ENCODE measurements around the gene SYCE3. TPM values are rescaled to one million over a fixed set of nuclear protein-coding genes. Genes with fewer than 3 reads are reported as not detected.
"Not testable (repeated sequence)": the region's sequence is repeated elsewhere in the genome, so short reads cannot be mapped to it uniquely, and the experiment has no call there.

Gene SYCE3
- polyA plus RNA-seq, 1 of the 3 experiments (the other 2 are of a cell fraction) = 3.6 TPM

DNA sequence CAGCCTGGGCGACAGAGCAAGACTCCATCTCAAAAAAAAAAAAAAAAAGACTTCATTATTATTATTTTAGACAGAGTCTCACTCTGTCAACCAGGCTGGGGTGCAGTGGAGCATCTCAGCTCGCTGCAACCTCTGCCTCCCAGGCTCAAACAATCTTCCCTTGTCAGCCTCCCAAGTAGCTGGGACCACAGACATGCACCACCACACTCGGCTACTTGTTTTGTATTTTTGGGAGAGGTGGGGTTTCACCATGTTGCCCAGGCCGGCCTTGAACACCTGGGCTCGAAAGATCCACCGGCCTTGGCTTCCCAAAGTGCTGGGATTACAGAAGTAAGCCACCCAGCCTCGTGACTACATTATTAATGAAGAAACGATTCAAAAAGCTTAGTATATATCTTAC, 27.6 kb downstream of the SYCE3 start:
- no peaks in the 10 kb centered on the region for H4K20me1 ChIP-seq (ENCODE audit: insufficient read depth)
- no peak overlapping the region for H3K4me2 ChIP-seq
- ChIA-PET POLR2A (no interaction called here), CTCF (interaction anchor here (1.5 to 2.6 kb wide), 4 partner anchors 9 to 86 kb away, joined by 4 to 14 read pairs (median 8); partner anchors contain the start of genes KLHDC7B, SCO2 and SYCE3)
- no peaks in the 10 kb centered on the region for H3K27me3 ChIP-seq (ENCODE audit: insufficient read depth)
- no peaks in the 10 kb centered on the region for H3K9me3 ChIP-seq
- no peak overlapping the region for H3K9ac ChIP-seq
- WGBS (ENCODE audit: low lambda C conversion rate) = 83% methylated on average over 8 of the region's 8 CpGs
- H3K36me3 ChIP-seq (replicated peaks in 1 of 2; ENCODE audit: control insufficient read depth in 1 of 2, insufficient read depth in 2 of 2, low read length in 1 of 2) = no peaks in the 10 kb centered on the region
- peaks cover 5 to 9% of the 10 kb centered on the region in 2 experiments; a peak in 2 of 4 replicates for H3K4me1 ChIP-seq (ENCODE audit: control insufficient read depth in 1 of 2, insufficient read depth in 2 of 2, low read depth in 1 of 2, low read length in 1 of 2)
- peaks cover 5% of the 10 kb centered on the region for H3F3A ChIP-seq (replicated peaks; ENCODE audit: insufficient read depth)
- H3K79me2 ChIP-seq (ENCODE audit: insufficient read depth) = no peaks in the 10 kb centered on the region
- H3K4me3 ChIP-seq (ENCODE audit: low read depth in 2 of 2, low read length in 1 of 2) = no peak overlapping the region
- no peak overlapping the region for H3K27ac ChIP-seq (ENCODE audit: low read depth in 2 of 2, low read length in 1 of 2)
- TF ChIP-seq RXRA (IDR thresholded peaks at IDR 0.05; ENCODE audit: borderline replicate concordance, low read depth) = no peak
- no peak for TF ChIP-seq JUND (IDR thresholded peaks at IDR 0.05)
- TF ChIP-seq, protein P1, sequence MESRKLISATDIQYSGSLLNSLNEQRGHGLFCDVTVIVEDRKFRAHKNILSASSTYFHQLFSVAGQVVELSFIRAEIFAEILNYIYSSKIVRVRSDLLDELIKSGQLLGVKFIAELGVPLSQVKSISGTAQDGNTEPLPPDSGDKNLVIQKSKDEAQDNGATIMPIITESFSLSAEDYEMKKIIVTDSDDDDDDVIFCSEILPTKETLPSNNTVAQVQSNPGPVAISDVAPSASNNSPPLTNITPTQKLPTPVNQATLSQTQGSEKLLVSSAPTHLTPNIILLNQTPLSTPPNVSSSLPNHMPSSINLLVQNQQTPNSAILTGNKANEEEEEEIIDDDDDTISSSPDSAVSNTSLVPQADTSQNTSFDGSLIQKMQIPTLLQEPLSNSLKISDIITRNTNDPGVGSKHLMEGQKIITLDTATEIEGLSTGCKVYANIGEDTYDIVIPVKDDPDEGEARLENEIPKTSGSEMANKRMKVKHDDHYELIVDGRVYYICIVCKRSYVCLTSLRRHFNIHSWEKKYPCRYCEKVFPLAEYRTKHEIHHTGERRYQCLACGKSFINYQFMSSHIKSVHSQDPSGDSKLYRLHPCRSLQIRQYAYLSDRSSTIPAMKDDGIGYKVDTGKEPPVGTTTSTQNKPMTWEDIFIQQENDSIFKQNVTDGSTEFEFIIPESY (IDR thresholded peaks at IDR 0.05; ENCODE audit: borderline replicate concordance, low read depth) = no peak
- TF ChIP-seq, protein P2, sequence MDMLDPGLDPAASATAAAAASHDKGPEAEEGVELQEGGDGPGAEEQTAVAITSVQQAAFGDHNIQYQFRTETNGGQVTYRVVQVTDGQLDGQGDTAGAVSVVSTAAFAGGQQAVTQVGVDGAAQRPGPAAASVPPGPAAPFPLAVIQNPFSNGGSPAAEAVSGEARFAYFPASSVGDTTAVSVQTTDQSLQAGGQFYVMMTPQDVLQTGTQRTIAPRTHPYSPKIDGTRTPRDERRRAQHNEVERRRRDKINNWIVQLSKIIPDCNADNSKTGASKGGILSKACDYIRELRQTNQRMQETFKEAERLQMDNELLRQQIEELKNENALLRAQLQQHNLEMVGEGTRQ (IDR thresholded peaks at IDR 0.05; ENCODE audit: borderline replicate concordance, low read depth, low read length) = no peak
- no peak for TF ChIP-seq MXI1 (IDR thresholded peaks at IDR 0.05; ENCODE audit: low read depth, low read length)
- TF ChIP-seq MEF2A (IDR thresholded peaks at IDR 0.05; ENCODE audit: borderline replicate concordance, low read depth) = no peak
- TF ChIP-seq POLR2AphosphoS5 (IDR thresholded peaks at IDR 0.05; ENCODE audit: low read depth, low read length) = no peak
- no peak for TF ChIP-seq ELF1 (IDR thresholded peaks at IDR 0.05)
- TF ChIP-seq, protein P3, sequence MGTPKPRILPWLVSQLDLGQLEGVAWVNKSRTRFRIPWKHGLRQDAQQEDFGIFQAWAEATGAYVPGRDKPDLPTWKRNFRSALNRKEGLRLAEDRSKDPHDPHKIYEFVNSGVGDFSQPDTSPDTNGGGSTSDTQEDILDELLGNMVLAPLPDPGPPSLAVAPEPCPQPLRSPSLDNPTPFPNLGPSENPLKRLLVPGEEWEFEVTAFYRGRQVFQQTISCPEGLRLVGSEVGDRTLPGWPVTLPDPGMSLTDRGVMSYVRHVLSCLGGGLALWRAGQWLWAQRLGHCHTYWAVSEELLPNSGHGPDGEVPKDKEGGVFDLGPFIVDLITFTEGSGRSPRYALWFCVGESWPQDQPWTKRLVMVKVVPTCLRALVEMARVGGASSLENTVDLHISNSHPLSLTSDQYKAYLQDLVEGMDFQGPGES (IDR thresholded peaks at IDR 0.05; ENCODE audit: low read depth, low read length) = no peak
- TF ChIP-seq SIN3A (IDR thresholded peaks at IDR 0.05; ENCODE audit: borderline replicate concordance, low read depth, low read length) = no peak
- TF ChIP-seq, protein P4, sequence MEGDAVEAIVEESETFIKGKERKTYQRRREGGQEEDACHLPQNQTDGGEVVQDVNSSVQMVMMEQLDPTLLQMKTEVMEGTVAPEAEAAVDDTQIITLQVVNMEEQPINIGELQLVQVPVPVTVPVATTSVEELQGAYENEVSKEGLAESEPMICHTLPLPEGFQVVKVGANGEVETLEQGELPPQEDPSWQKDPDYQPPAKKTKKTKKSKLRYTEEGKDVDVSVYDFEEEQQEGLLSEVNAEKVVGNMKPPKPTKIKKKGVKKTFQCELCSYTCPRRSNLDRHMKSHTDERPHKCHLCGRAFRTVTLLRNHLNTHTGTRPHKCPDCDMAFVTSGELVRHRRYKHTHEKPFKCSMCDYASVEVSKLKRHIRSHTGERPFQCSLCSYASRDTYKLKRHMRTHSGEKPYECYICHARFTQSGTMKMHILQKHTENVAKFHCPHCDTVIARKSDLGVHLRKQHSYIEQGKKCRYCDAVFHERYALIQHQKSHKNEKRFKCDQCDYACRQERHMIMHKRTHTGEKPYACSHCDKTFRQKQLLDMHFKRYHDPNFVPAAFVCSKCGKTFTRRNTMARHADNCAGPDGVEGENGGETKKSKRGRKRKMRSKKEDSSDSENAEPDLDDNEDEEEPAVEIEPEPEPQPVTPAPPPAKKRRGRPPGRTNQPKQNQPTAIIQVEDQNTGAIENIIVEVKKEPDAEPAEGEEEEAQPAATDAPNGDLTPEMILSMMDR (IDR thresholded peaks at IDR 0.05) = no peak
- no peak for TF ChIP-seq RCOR1 (IDR thresholded peaks at IDR 0.05; ENCODE audit: low read length)
- TF ChIP-seq RAD21 (IDR thresholded peaks at IDR 0.05; ENCODE audit: low read length) = no peak
- DNase-seq = no peak
- H3K9me2 ChIP-seq = no peaks in the 10 kb centered on the region
- H2AFZ ChIP-seq (ENCODE audit: low read depth) = no peak overlapping the region

DNA sequence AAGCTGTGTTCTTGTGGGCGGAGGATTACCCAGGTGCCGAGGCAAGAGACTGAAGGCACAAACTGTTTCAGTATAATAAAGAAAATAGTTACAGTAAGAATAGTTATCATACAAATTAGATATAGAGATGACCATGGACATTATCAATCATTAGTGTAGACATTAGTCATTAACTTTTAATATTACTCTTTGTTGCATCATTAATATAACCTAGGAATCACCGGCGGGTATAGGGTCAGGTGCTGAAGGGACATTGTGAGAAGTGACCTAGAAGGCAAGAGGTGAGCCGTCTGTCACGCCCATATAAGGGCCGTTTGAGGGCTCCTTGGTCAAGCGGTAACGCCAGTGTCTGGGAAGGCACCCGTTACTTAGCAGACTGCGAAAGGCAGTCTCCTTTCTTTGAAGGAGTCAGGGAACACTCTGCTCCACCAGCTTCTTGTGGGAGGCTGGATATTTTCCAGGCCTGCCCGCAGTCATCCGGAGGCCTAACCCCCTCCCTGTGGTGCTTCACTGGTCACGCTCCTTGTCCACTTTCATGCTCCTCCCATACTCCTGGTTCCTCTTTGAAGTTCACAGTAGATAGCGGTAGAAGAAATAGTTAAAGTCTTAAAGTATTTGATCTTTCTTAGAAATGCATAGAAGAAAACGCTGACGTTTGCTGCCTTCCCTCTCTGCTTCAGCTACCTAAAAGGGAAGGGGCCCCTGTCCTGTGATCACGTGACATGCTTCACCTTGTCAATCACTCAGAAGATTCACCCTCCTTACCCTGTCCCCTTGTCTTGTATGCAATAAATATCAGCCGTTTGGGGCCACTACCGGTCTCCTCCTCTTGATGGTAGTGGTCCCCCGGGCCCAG, 28.6 kb downstream of the SYCE3 start:
- H3K9ac ChIP-seq; H3K79me2 ChIP-seq (ENCODE audit: insufficient read depth); H3K4me1 ChIP-seq (ENCODE audit: control insufficient read depth in 1 of 2, insufficient read depth in 2 of 2, low read depth in 1 of 2, low read length in 1 of 2); H3K9me2 ChIP-seq; H3K27me3 ChIP-seq (ENCODE audit: insufficient read depth); H3F3A ChIP-seq (replicated peaks; ENCODE audit: insufficient read depth); H3K4me2 ChIP-seq; H3K27ac ChIP-seq (ENCODE audit: low read depth in 2 of 2, low read length in 1 of 2); H3K9me3 ChIP-seq; DNase-seq; H2AFZ ChIP-seq (ENCODE audit: low read depth); H3K4me3 ChIP-seq (ENCODE audit: low read depth in 2 of 2, low read length in 1 of 2); POLR2A ChIA-PET; H4K20me1 ChIP-seq (ENCODE audit: insufficient read depth); H3K36me3 ChIP-seq (replicated peaks in 1 of 2; ENCODE audit: control insufficient read depth in 1 of 2, insufficient read depth in 2 of 2, low read length in 1 of 2): not testable (repeated sequence)
- WGBS (ENCODE audit: low lambda C conversion rate) = 89% methylated on average over 21 of the region's 21 CpGs
- CTCF ChIA-PET = interaction anchor here (1.5 to 2.6 kb wide), 3 partner anchors 8 to 29 kb away, joined by 4 to 14 read pairs (median 8); partner anchors contain the start of genes KLHDC7B, SCO2 and SYCE3
